OCI-LY7 (cell line): Measurements from ENCODE around the gene PCNX1.

ENCODE experiments used
- EZH2phosphoT487 ChIP-seq: fragments of 200-600 bp; sonication (generic); IDR thresholded peaks from 2 replicates; pipeline ENCODE4 v1.6.1; 2018; ENCODE audit warnings: low read depth, borderline replicate concordance, mild to moderate bottlenecking, mixed run types, antibody characterized with exemption, low read length, moderate library complexity, mixed read lengths
- TF ChIP-seq, protein P1 (sequence below): fragments of 200-600 bp; sonication (generic); conservative IDR thresholded peaks from 2 replicates; pipeline ENCODE4 v1.5.1; 2014; ENCODE audit warnings: mild to moderate bottlenecking, antibody characterized with exemption, low read length, moderate library complexity, mixed read lengths

DNA sequence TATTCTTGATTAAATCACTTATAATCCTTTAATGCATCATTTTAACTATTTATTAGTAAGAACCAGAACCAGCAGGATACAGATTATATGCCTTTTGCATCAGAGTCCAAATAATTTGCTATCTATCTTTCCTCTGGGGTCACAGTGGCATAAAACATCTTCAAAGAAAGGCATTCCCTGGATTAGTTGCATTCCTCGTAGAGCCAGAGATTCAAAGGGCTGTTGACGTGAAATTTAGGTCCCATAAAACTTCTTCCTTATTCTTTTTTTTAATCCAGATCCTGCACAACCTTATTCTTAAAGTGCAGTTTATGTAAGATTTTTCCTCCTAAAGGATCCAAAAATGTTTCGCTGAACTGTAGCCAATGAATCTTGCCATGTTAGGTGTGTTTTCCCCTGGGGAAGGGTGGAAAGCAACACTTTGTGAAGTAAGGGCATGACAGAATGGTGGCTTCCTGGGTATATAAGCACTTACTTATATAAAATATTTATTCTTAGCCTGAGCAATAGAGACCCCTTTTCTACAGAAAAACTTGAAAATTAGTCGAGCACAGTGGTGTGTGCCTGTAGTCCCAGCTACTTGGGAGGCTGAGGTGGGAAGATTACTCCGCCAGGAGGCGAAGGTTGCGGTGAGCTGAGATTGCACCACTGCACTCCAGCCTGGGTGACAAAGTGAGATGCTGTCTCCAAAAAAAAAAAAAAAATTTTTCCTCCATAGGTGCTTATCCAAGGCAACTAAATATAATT lies 208.7 kb downstream of the PCNX1 start:
- TF ChIP-seq, protein P1, sequence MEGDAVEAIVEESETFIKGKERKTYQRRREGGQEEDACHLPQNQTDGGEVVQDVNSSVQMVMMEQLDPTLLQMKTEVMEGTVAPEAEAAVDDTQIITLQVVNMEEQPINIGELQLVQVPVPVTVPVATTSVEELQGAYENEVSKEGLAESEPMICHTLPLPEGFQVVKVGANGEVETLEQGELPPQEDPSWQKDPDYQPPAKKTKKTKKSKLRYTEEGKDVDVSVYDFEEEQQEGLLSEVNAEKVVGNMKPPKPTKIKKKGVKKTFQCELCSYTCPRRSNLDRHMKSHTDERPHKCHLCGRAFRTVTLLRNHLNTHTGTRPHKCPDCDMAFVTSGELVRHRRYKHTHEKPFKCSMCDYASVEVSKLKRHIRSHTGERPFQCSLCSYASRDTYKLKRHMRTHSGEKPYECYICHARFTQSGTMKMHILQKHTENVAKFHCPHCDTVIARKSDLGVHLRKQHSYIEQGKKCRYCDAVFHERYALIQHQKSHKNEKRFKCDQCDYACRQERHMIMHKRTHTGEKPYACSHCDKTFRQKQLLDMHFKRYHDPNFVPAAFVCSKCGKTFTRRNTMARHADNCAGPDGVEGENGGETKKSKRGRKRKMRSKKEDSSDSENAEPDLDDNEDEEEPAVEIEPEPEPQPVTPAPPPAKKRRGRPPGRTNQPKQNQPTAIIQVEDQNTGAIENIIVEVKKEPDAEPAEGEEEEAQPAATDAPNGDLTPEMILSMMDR, result peak; percentile 65
- no peak for TF ChIP-seq EZH2phosphoT487
